Activated T-cell treated with anti-CD3 and anti-CD28 coated beads, Interleukin-2, amount 50 U/mL, for 4 hours (primary cell): ENCODE data around the gene GAGE1. TPM values are rescaled to one million over a fixed set of nuclear protein-coding genes. Genes with fewer than 3 reads are reported as not detected.

Experiments
- ATAC-seq, 2 donors: fragments of 200-7000 bp; cut with Tn5 transposase; one replicate each; pipeline ENCODE4 v1.10.0; 2021
- DNase-seq: peaks from one replicate; pipeline ENCODE4 v3.0.0-alpha.2; 2020
- H3K27me3 Mint-ChIP-seq: one replicate; pipeline ENCODE4 v1.8.0; 2021; ENCODE audit warnings: low read depth, mixed read lengths
- H3K36me3 Mint-ChIP-seq: one replicate; pipeline ENCODE4 v1.8.0; 2022; ENCODE audit warnings: mixed read lengths; ENCODE audit not compliant: insufficient read depth
- H3K4me1 Mint-ChIP-seq: one replicate; pipeline ENCODE4 v1.8.0; 2021; ENCODE audit warnings: low read depth, mixed read lengths
- H3K4me3 Mint-ChIP-seq: one replicate; pipeline ENCODE4 v1.8.0; 2021; ENCODE audit warnings: mild to moderate bottlenecking, moderate library complexity, mixed read lengths
- H3K9me3 Mint-ChIP-seq: one replicate; pipeline ENCODE4 v1.8.0; 2021; ENCODE audit warnings: mixed read lengths
- total RNA-seq, 3 donors: library from RNA; stranded (reverse); gene quantifications; one replicate each; pipeline ENCODE4 v1.2.1, GENCODE V29; 2021

Gene GAGE1
- total RNA-seq, 3 donors from 2014 or later: not detected

GRCh38 chrX:49656533-49656932 is 57.7 kb downstream of the GAGE1 start:
- Mint-ChIP-seq H3K36me3 (no peaks in the 10 kb centered on the region), H3K27me3 (peaks cover 1% of the 10 kb centered on the region), H3K4me1 (no peaks in the 10 kb centered on the region), H3K9me3 (no peaks in the 10 kb centered on the region), H3K4me3 (no peak overlapping the region)
- DNase-seq: no peak
- ATAC-seq: no peak

Other genes starting within 250 kb of the GAGE1 start
- gene GAGE12C, start 66.8 kb upstream of the GAGE1 start, total RNA-seq: not detected
- not detected for gene GAGE12D, start 57.3 kb upstream of the GAGE1 start, total RNA-seq
- gene GAGE12E, start 47.7 kb upstream of the GAGE1 start, total RNA-seq: not detected
- gene GAGE12F, start 38.2 kb upstream of the GAGE1 start, total RNA-seq: under 1 TPM in 1 of 3 donors, not detected in 2; 0.42 TPM
- gene GAGE12G, start 28.6 kb upstream of the GAGE1 start, total RNA-seq: under 1 TPM in 1 of 3 donors, not detected in 2; 0.42 TPM
- not detected for gene GAGE12H, start 19.1 kb upstream of the GAGE1 start, total RNA-seq
- under 1 TPM in 2 of 3 donors, not detected in 1; 0.48 to 0.55 TPM for gene GAGE2A, start 9.5 kb upstream of the GAGE1 start, total RNA-seq
- not detected for gene PAGE1, start 97.0 kb downstream of the GAGE1 start, total RNA-seq
- not detected for gene PAGE4, start 230.3 kb downstream of the GAGE1 start, total RNA-seq